HepG2 (cell line): ENCODE data around the gene CAND2. TPM values are rescaled to one million over a fixed set of nuclear protein-coding genes. Genes with fewer than 3 reads are reported as not detected.

Source experiments
- ADNP ChIP-seq: sonication (generic); formaldehyde crosslinking; IDR thresholded peaks from 2 replicates; pipeline ENCODE4 v1.4.0; 2020; ENCODE audit warnings: missing genetic modification reagents
- ATF6 ChIP-seq: sonication (generic); formaldehyde crosslinking; conservative IDR thresholded peaks from 2 replicates; pipeline ENCODE4 v1.4.0; 2020; ENCODE audit warnings: missing genetic modification reagents
- CBX5 ChIP-seq: sonication (generic); formaldehyde crosslinking; IDR thresholded peaks from 2 replicates; pipeline ENCODE4 v1.4.0; 2020; ENCODE audit warnings: missing genetic modification reagents, borderline replicate concordance
- FOXK1 ChIP-seq: sonication (generic); formaldehyde crosslinking; IDR thresholded peaks from 2 replicates; pipeline ENCODE4 v1.4.0; 2020; ENCODE audit warnings: low read depth, missing genetic modification reagents, borderline replicate concordance
- HMGA1 ChIP-seq: sonication (generic); formaldehyde crosslinking; conservative IDR thresholded peaks from 2 replicates; pipeline ENCODE4 v1.4.0; 2020; ENCODE audit warnings: missing genetic modification reagents
- NFE2L2 ChIP-seq: fragments of 150-350 bp; IDR thresholded peaks from 2 replicates; pipeline ENCODE4 v1.6.1; 2014; ENCODE audit warnings: low read length
- NONO ChIP-seq, 2 experiments: fragments of 450-650 bp in 1 of 2; sonication (generic) in 1 of 2; formaldehyde crosslinking in 1 of 2; IDR thresholded peaks in 1 of 2; conservative IDR thresholded peaks in 1 of 2; 2 replicates each; pipeline versions ENCODE4 v1.6.1 to v1.8.0; 2017 to 2022; ENCODE audit warnings: mild to moderate bottlenecking in 1 of 2, missing genetic modification reagents in 1 of 2, moderate library complexity in 1 of 2
- PHB2 ChIP-seq: fragments of 450-650 bp; IDR thresholded peaks from 2 replicates; pipeline ENCODE4 v1.6.1; 2018; ENCODE audit not compliant: partially characterized antibody
- RXRB ChIP-seq: IDR thresholded peaks from 2 replicates; pipeline ENCODE4 v1.6.1; 2016; ENCODE audit warnings: borderline replicate concordance, missing genetic modification reagents, missing compliant biosample characterization
- SIX1 ChIP-seq: sonication (generic); formaldehyde crosslinking; IDR thresholded peaks from 2 replicates; pipeline ENCODE4 v1.4.0; 2020; ENCODE audit warnings: missing genetic modification reagents, borderline replicate concordance
- SYNCRIP ChIP-seq: fragments of 200-400 bp; formaldehyde crosslinking; IDR thresholded peaks from 2 replicates; pipeline ENCODE4 v1.6.1; 2018; ENCODE audit warnings: mild to moderate bottlenecking, low read depth, low read length; ENCODE audit not compliant: insufficient read depth
- TEF ChIP-seq: sonication (generic); formaldehyde crosslinking; IDR thresholded peaks from 2 replicates; pipeline ENCODE4 v1.5.0; 2020; ENCODE audit warnings: missing genetic modification reagents
- TRIM24 ChIP-seq: sonication (generic); formaldehyde crosslinking; IDR thresholded peaks from 2 replicates; pipeline ENCODE4 v1.8.0; 2022; ENCODE audit warnings: mild to moderate bottlenecking, missing genetic modification reagents
- ZNF251 ChIP-seq: sonication (generic); formaldehyde crosslinking; IDR thresholded peaks from 2 replicates; pipeline ENCODE4 v1.9.0; 2021; ENCODE audit warnings: mild to moderate bottlenecking, missing genetic modification reagents
- ZNF333 ChIP-seq: sonication (generic); formaldehyde crosslinking; IDR thresholded peaks from 2 replicates; pipeline ENCODE4 v1.4.0; 2020; ENCODE audit warnings: mild to moderate bottlenecking, missing genetic modification reagents, borderline replicate concordance
- ZNF451 ChIP-seq: sonication (generic); formaldehyde crosslinking; IDR thresholded peaks from 2 replicates; pipeline ENCODE4 v1.5.0; 2020; ENCODE audit warnings: mild to moderate bottlenecking, missing genetic modification reagents
- ZNF512B ChIP-seq: sonication (generic); formaldehyde crosslinking; IDR thresholded peaks from 2 replicates; pipeline ENCODE4 v1.5.1; 2020; ENCODE audit warnings: missing genetic modification reagents, mild to moderate bottlenecking, borderline replicate concordance
- ZNF556 ChIP-seq: sonication (generic); formaldehyde crosslinking; IDR thresholded peaks from 2 replicates; pipeline ENCODE4 v1.4.0; 2020; ENCODE audit warnings: mild to moderate bottlenecking, missing genetic modification reagents, borderline replicate concordance
- ZNF772 ChIP-seq: sonication (generic); formaldehyde crosslinking; IDR thresholded peaks from 2 replicates; pipeline ENCODE4 v1.5.0; 2020; ENCODE audit warnings: mild to moderate bottlenecking, missing genetic modification reagents
- ZNF775 ChIP-seq: sonication (generic); formaldehyde crosslinking; IDR thresholded peaks from 2 replicates; pipeline ENCODE4 v1.4.0; 2020; ENCODE audit warnings: missing genetic modification reagents, mild to moderate bottlenecking, moderate library complexity, borderline replicate concordance
- ZNF839 ChIP-seq: sonication (generic); formaldehyde crosslinking; IDR thresholded peaks from 2 replicates; pipeline ENCODE4 v1.4.0; 2020; ENCODE audit warnings: missing genetic modification reagents, mild to moderate bottlenecking, borderline replicate concordance
- ZSCAN25 ChIP-seq: sonication (generic); formaldehyde crosslinking; IDR thresholded peaks from 2 replicates; pipeline ENCODE4 v1.8.0; 2022; ENCODE audit warnings: mild to moderate bottlenecking, missing genetic modification reagents
- ZZZ3 ChIP-seq: sonication (generic); formaldehyde crosslinking; IDR thresholded peaks from 2 replicates; pipeline ENCODE4 v1.4.0; 2020; ENCODE audit warnings: missing genetic modification reagents, mild to moderate bottlenecking, borderline replicate concordance
- polyA plus RNA-seq, 8 experiments: library from polyadenylated mRNA; depleted of rRNA in 3 of 8; stranded (reverse) in 7 of 8; unstranded in 1 of 8; fragments of >200 nt; fragmentation: Illumina TruSeq in 4 of 8; extraction: Trizol in 4 of 8; gene quantifications; 2 replicates each; pipeline versions ENCODE4 v1.2.1 to v1.2.3, GENCODE V29; 2011 to 2016; ENCODE audit warnings: low read depth in 4 of 8, missing spikeins in 1 of 8, mixed read lengths in 1 of 8; ENCODE audit not compliant: insufficient read depth in 1 of 8
- total RNA-seq, 5 experiments: library from RNA; depleted of rRNA; stranded (reverse); fragments of >200 nt; fragmentation: Illumina TruSeq; extraction: Trizol; gene quantifications; 2 replicates each; pipeline ENCODE4 v1.2.3, GENCODE V29; 2016; ENCODE audit warnings: low read depth in 1 of 5

The CAND2 gene
- total and polyA plus RNA-seq, 2 of the 13 experiments (the other 11 are each of a cell fraction or from before 2014, with no cell fraction given) = 0.01 TPM; not detected in 1

GRCh38 chr3:12841149-12841969 lies 44.9 kb downstream of the CAND2 start, which contains the start of gene RPL32 (continued):
- TF ChIP-seq CBX5 (CRISPR knock-in tag) (peak; percentile 75; the same call in 1 of the 2 replicates), NONO (IDR thresholded peaks at IDR 0.05) (no peak), NONO (CRISPR knock-in tag; conservative IDR thresholded peaks at IDR 0.05) (peak; percentile 84), TEF (CRISPR knock-in tag) (peak; percentile 65; the same call in 1 of the 2 replicates), RXRB (CRISPR knock-in tag) (peak; percentile 18; the same call in 1 of the 2 replicates), ZNF333 (CRISPR knock-in tag) (no peak), PHB2 (no peak), NFE2L2 (no peak), ADNP (CRISPR knock-in tag) (no peak), ZNF775 (CRISPR knock-in tag) (no peak), ZNF839 (CRISPR knock-in tag) (peak; percentile 52; the same call in 1 of the 2 replicates), ZNF772 (CRISPR knock-in tag) (peak; percentile 47; the same call in 1 of the 2 replicates), ZNF451 (0 out of 2 replicates have a peak, but pooled peaks have one; percentile 42), FOXK1 (CRISPR knock-in tag) (peak; percentile 71; the same call in 1 of the 2 replicates), ZNF512B (CRISPR knock-in tag) (no peak), ATF6 (CRISPR knock-in tag) (no peak), ZZZ3 (CRISPR knock-in tag) (peak; percentile 81; the same call in 1 of the 2 replicates), ZNF556 (CRISPR knock-in tag) (no peak), ZSCAN25 (CRISPR knock-in tag) (0 out of 2 replicates have a peak, but pooled peaks have one; percentile 27), ZNF251 (no peak), HMGA1 (CRISPR knock-in tag) (no peak), SIX1 (no peak), SYNCRIP (no peak), TRIM24 (CRISPR knock-in tag) (no peak)
